ENCODE measurements around the gene KRTAP10-12.

KRTAP10-12 gene

DNA sequence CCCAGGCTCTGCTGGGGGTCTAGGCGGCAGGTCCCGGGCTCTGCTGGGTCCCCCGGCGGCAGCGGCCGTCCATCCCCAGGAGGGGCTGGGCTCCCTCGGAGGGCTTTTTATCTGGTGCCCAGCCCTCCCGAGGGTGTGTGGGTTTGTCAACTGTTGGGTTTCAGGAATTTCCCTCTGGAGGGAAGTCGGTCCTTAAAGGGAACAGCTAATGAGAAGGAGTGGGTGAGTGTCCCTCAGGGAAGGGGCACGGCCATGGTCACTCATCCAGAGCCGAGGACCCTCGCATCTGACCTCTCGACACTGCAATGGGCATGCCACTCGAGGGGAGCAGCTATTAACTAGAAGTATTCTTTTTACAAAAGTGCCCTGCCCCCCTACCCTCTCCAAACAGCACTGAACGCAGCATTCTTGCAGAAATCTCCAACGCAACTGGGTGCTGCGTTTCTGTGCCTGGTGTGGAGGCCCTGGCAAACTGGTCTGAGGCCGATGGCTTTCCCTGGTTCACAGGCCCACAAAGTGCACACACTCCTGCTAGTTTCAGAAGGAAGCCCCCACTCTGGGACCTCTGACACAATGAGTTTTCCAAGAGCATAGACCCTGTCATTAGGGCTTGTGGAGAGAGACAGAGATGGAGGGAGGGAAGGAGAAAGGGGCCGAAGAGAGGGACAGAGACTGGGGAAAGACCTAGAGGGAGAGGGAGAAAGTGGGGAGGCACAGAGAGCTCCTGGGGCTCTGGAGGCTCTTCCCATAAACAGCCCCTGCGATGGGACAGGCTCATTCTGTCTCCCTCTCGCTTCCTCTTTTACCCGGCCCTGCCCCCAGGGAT is 15.4 kb downstream of the KRTAP10-12 start:
- no peak for DNase-seq (ENCODE audit: low spot score)

DNA sequence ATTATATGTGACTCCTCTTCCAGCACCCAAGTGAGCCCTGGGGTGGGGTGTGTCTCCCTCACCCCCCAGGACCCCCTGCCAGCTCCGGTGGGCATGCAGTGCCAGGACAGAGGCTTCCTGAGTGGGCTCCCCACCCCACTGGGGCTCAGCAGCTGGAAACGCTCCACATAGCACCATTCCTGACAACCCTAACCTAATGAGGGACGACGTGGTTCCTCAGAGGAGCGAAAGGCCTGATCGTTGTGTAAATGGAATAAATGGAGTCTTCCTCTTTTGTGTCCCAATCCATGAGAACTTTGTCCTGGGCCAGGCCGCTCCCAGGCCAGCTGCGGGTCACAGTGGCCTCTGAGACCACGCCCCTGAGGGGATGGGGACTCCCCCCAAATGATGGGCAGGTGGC is 16.2 kb downstream of the KRTAP10-12 start:
- DNase-seq (ENCODE audit: low spot score): no peak

DNA sequence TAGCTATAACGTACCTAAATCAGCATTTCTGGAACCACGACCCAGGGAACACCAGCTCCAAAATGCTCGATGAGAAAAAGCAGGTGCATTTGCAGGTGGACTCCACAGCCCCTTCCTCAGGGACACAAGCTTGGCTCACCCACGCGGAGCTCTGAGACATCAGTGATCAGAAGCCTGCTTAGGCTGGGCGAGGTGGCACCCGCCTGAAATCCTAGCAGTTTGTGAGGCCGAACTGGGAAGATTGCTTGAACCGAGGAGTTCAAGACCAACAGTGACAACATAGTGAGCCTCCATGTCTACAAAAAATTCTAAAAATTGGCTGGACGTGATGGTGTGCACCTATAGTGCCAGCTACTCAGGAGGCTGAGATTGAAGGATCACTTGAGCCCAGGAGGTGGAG is 16.9 kb downstream of the KRTAP10-12 start:
- no peak for DNase-seq (ENCODE audit: low spot score)

GRCh38 chr21:44714905-44715304 is 17.9 kb downstream of the KRTAP10-12 start:
- DNase-seq (ENCODE audit: low spot score): no peak

DNA sequence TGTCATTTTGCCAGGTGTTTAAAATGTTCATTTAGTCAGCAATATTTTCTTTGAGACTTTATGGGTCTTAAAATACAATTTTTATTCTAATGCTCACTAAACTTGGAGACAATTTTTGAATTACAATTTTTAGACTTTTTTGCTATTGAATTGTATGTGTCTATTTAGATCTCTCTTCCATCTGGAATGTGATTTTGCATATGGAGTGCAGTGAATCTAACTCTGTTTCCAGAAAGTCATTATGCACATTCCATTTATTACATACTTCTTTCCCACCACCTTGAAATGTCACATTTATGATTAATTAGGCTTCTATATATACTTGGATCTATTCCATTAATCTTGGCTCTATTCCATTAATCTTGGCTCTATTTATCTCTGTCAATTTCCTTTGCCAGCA is 20.0 kb downstream of the KRTAP10-12 start:
- no peak for DNase-seq (ENCODE audit: low spot score)

DNA sequence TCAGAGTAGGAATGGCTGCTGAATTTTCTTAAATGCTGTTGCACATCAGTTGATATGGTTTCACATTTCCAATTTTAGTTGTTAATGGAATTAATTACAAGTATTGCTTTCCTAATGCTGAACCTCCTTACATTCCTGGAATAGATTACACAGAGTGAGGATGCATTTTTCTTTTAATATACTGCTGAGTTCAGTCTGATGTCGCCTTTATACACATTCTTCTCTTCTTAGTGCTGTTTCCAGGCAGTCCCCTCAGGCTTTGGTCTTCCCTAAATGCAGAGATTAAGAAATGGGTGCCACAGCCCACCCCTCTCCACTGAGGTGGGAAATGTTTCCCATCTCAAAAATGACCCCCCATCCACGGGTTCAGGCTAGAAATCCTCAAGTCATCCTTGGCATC is 21.1 kb downstream of the KRTAP10-12 start:
- DNase-seq (ENCODE audit: low spot score): no peak

DNA sequence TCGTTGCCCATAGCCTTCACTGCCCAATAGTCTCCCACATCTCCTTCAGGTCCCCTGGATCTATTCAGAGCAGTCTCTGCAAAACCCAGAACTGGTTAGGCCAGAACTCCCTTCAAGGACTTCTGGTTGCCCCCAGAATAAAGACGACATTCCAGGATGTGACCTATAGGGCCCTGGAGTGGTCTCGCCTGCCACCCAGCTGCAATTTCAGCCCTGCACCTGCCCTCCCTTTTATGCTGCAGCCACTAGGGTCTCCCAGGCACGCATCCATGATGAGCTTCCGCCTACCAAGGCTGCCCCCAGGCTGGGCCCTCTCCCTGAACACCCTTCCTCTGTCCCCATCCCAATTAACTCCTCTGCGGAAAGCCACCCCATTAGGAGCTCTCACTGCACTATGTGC is 21.6 kb downstream of the KRTAP10-12 start:
- no peak for DNase-seq (ENCODE audit: low spot score)

DNA sequence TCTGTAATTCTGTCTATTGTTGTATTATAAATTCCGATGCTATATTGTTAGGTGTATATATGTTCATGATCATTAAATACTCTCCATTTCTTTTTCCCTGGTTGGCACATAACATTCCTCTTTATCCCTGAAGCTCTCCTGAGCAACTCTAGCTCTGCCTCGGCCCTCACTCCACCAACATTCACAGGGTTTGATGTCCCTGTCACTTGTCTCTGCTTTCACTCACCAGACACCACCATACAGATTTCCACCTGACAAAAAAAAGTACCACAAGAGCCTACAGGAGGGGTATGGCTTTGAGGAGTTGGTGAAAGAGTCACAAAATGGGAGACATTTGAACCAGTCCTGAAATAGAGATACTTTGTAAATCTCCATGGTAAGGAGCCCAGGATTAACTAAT is 23.2 kb downstream of the KRTAP10-12 start:
- no peak for DNase-seq (ENCODE audit: low spot score)

DNA sequence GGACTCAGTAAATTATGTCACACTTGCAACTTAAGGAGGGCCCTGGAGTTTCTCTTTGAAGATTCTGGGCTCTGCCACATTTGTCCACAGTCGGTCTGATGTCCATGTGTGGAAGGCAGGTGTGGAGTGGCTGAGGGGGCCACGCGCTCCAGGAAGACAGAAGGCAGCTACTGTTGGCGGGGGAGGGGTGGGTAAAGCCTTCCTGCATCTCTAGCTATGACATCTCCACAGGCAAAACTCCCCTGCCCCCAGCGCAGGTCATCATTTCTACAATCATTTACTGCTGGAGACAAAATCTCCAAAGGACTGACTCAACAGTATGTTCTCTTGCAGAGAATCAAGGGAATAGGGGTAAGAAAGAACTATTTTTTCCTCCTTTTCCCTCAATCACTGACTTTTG is 25.8 kb downstream of the KRTAP10-12 start:
- DNase-seq (ENCODE audit: low spot score): no peak

- DNase-seq (ENCODE audit: low spot score): no peak
Measured at GRCh38 chr21:44723177-44724131, 26.5 kb downstream of the KRTAP10-12 start.

GRCh38 chr21:44724196-44724595 is 27.2 kb downstream of the KRTAP10-12 start:
- no peak for DNase-seq (ENCODE audit: low spot score)

GRCh38 chr21:44724926-44725325 is 28.0 kb downstream of the KRTAP10-12 start:
- no peak for DNase-seq (ENCODE audit: low spot score)

DNA sequence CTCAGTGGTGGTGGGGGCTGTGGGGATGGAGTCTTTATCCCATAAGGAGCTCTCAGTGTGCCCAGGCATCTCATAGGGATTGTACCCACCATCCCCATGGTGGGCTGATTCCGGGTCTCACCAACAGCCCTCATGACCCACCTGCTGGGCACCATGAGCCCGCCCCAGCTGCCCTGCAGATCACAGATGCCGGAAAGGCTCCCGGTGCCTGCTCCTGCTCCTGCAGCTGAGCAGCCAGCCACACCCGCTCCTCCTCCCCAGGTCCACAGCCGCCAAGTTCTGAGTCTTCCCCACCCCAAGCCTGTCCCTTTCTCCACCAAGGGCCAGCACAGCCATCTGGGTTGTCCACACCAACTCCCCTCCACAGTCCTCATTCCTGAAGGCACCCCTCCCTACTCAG is 29.9 kb downstream of the KRTAP10-12 start:
- DNase-seq (ENCODE audit: low spot score): no peak

DNA sequence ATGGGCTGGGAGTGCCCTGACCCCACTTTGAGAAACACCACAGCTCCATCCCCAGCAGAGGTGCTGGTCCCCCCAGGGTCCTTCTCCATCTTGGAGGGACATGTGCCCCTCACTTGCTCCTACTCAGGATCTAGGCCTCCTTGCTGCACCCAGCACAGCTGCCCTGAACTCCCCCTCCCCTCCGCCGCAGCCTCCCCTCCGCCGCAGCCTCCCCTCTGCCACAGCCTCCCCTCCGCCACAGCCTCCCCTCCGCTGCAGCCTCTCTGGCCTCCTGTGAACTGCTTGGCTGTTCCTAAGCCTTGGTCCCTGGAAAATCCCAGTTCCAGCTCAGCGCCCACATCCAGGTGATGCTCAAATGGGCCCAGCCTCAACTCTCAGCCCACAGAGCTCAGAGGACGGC is 30.3 kb downstream of the KRTAP10-12 start:
- no peak for DNase-seq (ENCODE audit: low spot score)

GRCh38 chr21:44727757-44728156 is 30.8 kb downstream of the KRTAP10-12 start:
- no peak for DNase-seq (ENCODE audit: low spot score)

GRCh38 chr21:44728716-44729115 is 31.7 kb downstream of the KRTAP10-12 start:
- DNase-seq (ENCODE audit: low spot score): no peak

DNA sequence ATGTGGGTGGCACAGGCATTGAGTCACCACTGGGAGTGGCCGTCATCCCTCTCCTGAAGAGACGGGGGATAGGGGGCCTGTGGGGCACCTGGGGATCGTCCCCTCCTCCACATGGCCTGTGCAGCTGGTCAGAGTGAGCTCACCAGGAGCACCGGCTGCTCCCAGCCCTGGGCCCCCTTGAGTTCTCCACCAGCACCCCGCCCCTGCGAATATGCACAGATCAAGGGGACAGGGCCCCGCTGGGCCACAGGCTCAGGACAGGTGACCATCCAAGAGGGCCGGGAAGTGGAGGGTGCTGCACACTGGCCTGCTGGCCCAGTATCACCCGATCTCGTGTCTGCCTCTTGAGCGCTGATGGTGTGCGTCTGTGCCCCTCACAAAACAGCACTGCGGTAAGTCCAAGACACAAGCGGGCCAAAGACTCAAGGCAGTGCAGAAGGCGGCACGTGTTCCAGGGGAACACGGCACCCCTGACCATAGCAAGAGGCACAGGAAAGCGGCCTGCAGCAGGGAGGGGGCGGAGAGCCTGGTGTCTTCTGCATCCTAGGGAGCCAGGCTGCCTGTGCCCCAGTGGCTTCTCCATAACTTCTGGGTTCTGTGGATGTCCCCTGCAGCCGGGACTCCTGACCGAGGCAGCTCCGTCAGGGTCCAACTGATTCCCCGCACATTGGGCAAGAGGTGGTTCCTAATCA is 32.5 kb downstream of the KRTAP10-12 start:
- DNase-seq (ENCODE audit: low spot score): no peak

DNA sequence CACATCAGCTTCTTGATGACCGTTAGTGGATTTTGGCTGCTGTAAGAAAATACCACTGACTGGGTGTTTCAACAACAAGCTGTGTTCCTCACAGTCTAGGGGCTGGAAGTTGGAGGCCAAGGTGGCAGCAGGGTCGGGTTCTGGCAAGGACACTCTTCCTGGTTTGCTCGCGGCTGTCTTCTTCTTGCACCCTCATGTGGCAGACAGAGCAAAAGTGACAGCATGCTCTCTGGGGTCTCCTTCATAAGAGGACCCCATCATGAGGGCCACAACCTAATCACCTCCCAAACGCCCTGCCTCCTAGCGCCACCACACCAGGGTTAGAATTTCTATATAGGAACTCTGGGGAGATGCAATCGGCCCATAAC is 33.0 kb downstream of the KRTAP10-12 start:
- no peak for DNase-seq (ENCODE audit: low spot score)

DNA sequence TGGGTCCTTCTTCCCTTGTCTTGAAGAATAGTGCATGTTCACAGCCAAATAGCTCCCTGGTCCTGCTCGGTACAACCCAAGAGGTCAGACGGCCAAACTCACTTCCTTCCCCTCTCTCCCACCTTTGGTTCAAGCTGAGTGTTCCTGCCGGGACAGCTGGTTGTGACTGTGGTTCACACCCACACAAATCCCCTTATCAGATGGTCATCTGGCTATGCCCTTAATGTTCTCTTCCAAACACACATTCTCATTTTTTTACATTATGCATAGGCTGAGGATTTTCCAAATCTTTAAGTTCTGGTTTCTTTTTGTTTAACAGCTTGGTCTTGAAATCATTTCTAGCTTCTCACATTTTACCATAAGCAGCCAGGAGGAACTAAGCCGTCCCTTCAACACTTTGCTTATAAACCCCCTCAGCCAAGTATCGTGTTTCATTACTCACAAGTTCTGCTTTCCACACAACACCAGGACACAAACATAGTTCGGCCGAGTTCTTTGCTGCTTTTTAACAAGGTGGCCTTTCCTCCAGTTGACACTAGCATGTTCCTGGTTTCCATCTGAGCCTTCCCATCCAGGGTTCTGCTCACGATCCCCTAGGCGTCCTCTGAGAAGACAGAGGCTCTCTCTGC is 34.1 kb downstream of the KRTAP10-12 start:
- DNase-seq (ENCODE audit: low spot score): no peak

DNA sequence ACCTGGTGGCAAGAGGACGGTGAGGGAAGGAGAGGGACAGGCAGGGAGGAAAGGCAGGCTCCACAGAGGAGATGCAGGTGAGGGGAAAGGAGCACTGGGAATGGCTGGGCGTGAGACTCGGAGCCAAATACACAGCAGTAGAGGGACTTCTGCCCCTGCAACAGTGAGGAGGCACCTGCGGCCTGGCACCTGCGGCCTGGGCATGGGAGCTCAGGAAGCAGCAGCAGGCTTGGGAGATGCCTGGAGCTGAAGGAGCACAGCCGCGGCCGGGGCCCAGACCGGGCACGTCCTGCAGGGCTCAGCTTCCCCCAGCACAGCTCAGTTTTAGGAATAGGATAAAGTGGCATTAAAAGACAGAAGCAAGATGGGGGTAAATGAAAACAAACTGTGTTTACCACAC is 35.3 kb downstream of the KRTAP10-12 start:
- no peak for DNase-seq (ENCODE audit: low spot score)

GRCh38 chr21:44732956-44733355 is 36.0 kb downstream of the KRTAP10-12 start:
- no peak for DNase-seq (ENCODE audit: low spot score)

Data from AG08396 (cell line).